Activated T-cell treated with anti-CD3 and anti-CD28 coated beads, Interleukin-2, amount 50 U/mL, for 4 hours (primary cell): ENCODE data around the gene HAUS6. TPM values are rescaled to one million over a fixed set of nuclear protein-coding genes. Genes with fewer than 3 reads are reported as not detected.
"Not testable (repeated sequence)": the region's sequence is repeated elsewhere in the genome, so short reads cannot be mapped to it uniquely, and the experiment has no call there.

ENCODE experiments used
- ATAC-seq, 2 donors: fragments of 200-7000 bp; cut with Tn5 transposase; one replicate each; pipeline ENCODE4 v1.10.0; 2021
- DNase-seq: peaks from one replicate; pipeline ENCODE4 v3.0.0-alpha.2; 2020
- H3K27me3 Mint-ChIP-seq: one replicate; pipeline ENCODE4 v1.8.0; 2021; ENCODE audit warnings: low read depth, mixed read lengths
- H3K36me3 Mint-ChIP-seq: one replicate; pipeline ENCODE4 v1.8.0; 2022; ENCODE audit warnings: mixed read lengths; ENCODE audit not compliant: insufficient read depth
- H3K4me1 Mint-ChIP-seq: one replicate; pipeline ENCODE4 v1.8.0; 2021; ENCODE audit warnings: low read depth, mixed read lengths
- H3K4me3 Mint-ChIP-seq: one replicate; pipeline ENCODE4 v1.8.0; 2021; ENCODE audit warnings: mild to moderate bottlenecking, moderate library complexity, mixed read lengths
- H3K9me3 Mint-ChIP-seq: one replicate; pipeline ENCODE4 v1.8.0; 2021; ENCODE audit warnings: mixed read lengths
- total RNA-seq, 3 donors: library from RNA; stranded (reverse); gene quantifications; one replicate each; pipeline ENCODE4 v1.2.1, GENCODE V29; 2021

HAUS6 gene
- total RNA-seq = 10 to 100 TPM; 17.4 to 30.6 (median 30.0) TPM

GRCh38 chr9:19102631-19103345, at the start of gene HAUS6:
Gene HAUS6 (minus strand): TSS chr9:19102904. CDS start chr9:19102651, 253 bp downstream.
- Mint-ChIP-seq H3K4me1 (peaks cover 25% of the 10 kb centered on the region), H3K36me3 (peaks cover 8% of the 10 kb centered on the region), H3K9me3 (no peaks in the 10 kb centered on the region), H3K27me3 (no peaks in the 10 kb centered on the region), H3K4me3 (peak within 1 kb of the TSS; percentile 98)
- ATAC-seq = peak; percentile 96
- peak; percentile 89 for DNase-seq

- H3K27me3 Mint-ChIP-seq, ATAC-seq, H3K9me3 Mint-ChIP-seq, DNase-seq, H3K4me3 Mint-ChIP-seq, H3K36me3 Mint-ChIP-seq: not testable (repeated sequence)
- peaks cover 27% of the 10 kb centered on the region for H3K4me1 Mint-ChIP-seq
Measured at GRCh38 chr9:19152160-19152498, 49.4 kb upstream of the HAUS6 start.

- Mint-ChIP-seq H3K36me3 (no peaks in the 10 kb centered on the region), H3K4me1 (peaks cover 27% of the 10 kb centered on the region)
Measured at GRCh38 chr9:19151425-19152159, 48.9 kb upstream of the HAUS6 start.

GRCh38 chr9:19149230-19149629, 46.5 kb upstream of the HAUS6 start:
- Mint-ChIP-seq H3K27me3 (no peaks in the 10 kb centered on the region), H3K4me1 (peaks cover 8% of the 10 kb centered on the region), H3K9me3 (no peaks in the 10 kb centered on the region), H3K4me3 (no peak overlapping the region), H3K36me3 (no peaks in the 10 kb centered on the region)
- DNase-seq (no peak), ATAC-seq (no peak)

More at GRCh38 chr9:19151425-19152159, 48.9 kb upstream of the HAUS6 start:
- ATAC-seq (no peak), DNase-seq (no peak)
- H3K9me3 Mint-ChIP-seq = no peaks in the 10 kb centered on the region
- no peaks in the 10 kb centered on the region for H3K27me3 Mint-ChIP-seq
- no peak overlapping the region for H3K4me3 Mint-ChIP-seq

GRCh38 chr9:19148187-19148586, 45.5 kb upstream of the HAUS6 start:
- H3K36me3 Mint-ChIP-seq = no peaks in the 10 kb centered on the region
- no peak overlapping the region for H3K4me3 Mint-ChIP-seq
- no peaks in the 10 kb centered on the region for H3K9me3 Mint-ChIP-seq
- DNase-seq (no peak), ATAC-seq (no peak)
- no peaks in the 10 kb centered on the region for H3K27me3 Mint-ChIP-seq
- no peaks in the 10 kb centered on the region for H3K4me1 Mint-ChIP-seq

GRCh38 chr9:19146441-19147024, 43.8 kb upstream of the HAUS6 start:
- DNase-seq (no peak), ATAC-seq (no peak)
- Mint-ChIP-seq H3K9me3 (no peaks in the 10 kb centered on the region), H3K36me3 (no peaks in the 10 kb centered on the region), H3K4me3 (no peak overlapping the region), H3K4me1 (no peaks in the 10 kb centered on the region), H3K27me3 (no peaks in the 10 kb centered on the region)

- Mint-ChIP-seq H3K36me3 (no peaks in the 10 kb centered on the region), H3K27me3 (no peaks in the 10 kb centered on the region), H3K4me3 (no peak overlapping the region), H3K4me1 (no peaks in the 10 kb centered on the region), H3K9me3 (no peaks in the 10 kb centered on the region)
- no peak for ATAC-seq
- no peak for DNase-seq
Measured at GRCh38 chr9:19145881-19146280, 43.2 kb upstream of the HAUS6 start.

DNA sequence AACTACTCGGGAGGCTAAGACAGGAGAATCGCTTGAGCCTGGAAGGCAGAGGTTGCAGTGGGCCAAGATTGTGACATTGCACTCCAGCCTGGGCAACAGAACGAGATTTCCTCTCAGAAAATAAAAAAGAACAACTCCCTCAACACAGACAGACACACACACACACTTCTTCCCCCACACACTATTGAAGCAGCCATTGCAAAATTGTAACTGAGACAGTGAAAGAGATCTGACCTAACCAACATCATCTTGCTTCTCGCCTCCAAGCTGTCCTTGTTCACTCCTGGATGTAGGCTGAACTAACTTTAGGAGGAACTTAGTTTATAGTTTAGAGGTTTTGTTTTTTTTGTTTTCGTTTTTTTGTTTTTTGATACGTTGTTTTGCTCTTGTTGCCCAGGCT, 37.6 kb upstream of the HAUS6 start:
- Mint-ChIP-seq H3K4me1 (peaks cover 2% of the 10 kb centered on the region), H3K9me3 (no peaks in the 10 kb centered on the region), H3K27me3 (no peaks in the 10 kb centered on the region), H3K36me3 (no peaks in the 10 kb centered on the region), H3K4me3 (no peak overlapping the region)
- DNase-seq (no peak), ATAC-seq (no peak)

DNA sequence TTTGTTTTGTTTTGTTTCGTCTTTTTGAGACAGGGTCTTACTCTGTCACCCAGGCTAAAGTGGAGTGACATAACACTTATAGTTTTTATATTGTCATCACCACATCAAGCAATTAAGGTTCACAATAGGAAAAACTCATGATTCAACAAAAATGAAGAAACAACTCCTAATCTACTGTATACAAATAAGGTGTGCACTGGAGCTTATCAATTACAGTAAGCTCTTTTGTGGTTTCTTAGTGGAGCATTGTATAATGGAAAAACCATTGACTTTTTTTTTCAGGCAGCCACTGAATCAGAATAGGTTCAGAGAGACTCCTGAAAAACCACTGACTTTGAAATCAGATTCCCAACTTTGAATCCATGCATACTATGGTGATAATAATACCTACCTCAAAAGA, 35.4 kb upstream of the HAUS6 start:
- Mint-ChIP-seq H3K36me3 (no peaks in the 10 kb centered on the region), H3K4me3 (no peak overlapping the region), H3K9me3 (no peaks in the 10 kb centered on the region), H3K4me1 (peaks cover 2% of the 10 kb centered on the region), H3K27me3 (no peaks in the 10 kb centered on the region)
- no peak for ATAC-seq
- no peak for DNase-seq

DNA sequence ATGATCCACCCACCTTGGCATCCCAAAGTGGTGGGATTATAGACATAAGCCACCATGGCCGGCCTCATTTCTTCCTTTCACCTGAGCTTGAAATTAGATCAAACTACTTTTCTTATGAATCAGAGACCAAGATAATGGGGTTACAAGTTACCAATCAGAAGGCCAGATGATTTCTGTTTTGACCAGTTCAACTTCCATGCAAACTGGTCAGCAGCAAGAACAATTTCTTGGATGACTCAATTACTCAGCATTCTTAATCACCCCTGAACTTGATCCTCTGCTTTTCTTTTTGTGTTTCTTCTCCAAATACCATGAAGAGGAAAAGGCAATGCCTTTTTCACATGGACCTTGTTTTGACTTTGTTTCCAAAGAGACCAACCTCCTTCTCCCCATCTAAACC, 34.6 kb upstream of the HAUS6 start:
- Mint-ChIP-seq H3K9me3 (no peaks in the 10 kb centered on the region), H3K4me1 (peaks cover 2% of the 10 kb centered on the region), H3K27me3 (no peaks in the 10 kb centered on the region), H3K36me3 (no peaks in the 10 kb centered on the region), H3K4me3 (no peak overlapping the region)
- no peak for ATAC-seq
- DNase-seq = no peak

- no peak overlapping the region for H3K4me3 Mint-ChIP-seq
- DNase-seq = no peak
- no peaks in the 10 kb centered on the region for H3K27me3 Mint-ChIP-seq
- ATAC-seq = no peak
- H3K9me3 Mint-ChIP-seq = no peaks in the 10 kb centered on the region
- no peaks in the 10 kb centered on the region for H3K36me3 Mint-ChIP-seq
- peaks cover 2% of the 10 kb centered on the region for H3K4me1 Mint-ChIP-seq
Measured at GRCh38 chr9:19136129-19136528, 33.4 kb upstream of the HAUS6 start.

DNA sequence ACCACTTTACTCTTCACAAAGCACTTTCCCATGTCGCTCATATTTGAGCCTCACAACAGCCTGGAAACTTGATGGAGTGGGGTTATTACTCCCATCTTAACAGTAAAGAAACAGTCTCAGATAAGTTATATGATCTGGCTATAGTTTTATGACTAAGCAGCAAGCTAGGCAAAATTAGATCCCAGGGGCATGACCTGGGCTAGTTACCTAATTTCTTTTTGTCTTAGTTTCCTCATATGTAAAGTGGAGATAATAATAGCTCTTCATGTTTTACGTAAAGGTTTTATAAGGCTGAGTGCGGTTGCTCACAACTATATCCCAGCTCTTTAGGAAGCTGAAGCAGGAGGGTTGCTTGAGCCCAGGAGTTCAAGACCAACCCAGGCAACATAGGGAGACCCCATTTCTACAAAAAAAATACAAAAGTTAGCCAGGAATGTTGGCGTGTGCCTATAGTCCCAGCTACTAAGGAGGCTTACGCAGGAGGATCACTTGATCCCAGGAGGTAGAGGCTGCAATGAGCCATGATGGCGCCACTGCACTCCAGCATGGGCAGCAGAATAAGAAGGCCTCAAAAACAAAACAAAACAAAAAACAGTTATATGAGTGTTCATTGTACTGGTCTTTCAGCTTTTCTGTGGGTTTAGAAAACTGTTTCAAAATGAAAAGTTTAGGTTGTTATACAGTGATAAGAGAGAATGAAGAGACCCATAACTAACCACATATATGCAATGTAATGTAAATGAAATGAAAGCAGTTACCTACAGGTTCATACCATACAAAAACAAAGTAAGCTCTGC, 31.0 kb upstream of the HAUS6 start:
- H3K9me3 Mint-ChIP-seq = no peaks in the 10 kb centered on the region
- no peak for DNase-seq
- no peak overlapping the region for H3K4me3 Mint-ChIP-seq
- peak in 1 of 2 donors; percentile 23 for ATAC-seq
- no peaks in the 10 kb centered on the region for H3K36me3 Mint-ChIP-seq
- peaks cover 12% of the 10 kb centered on the region for H3K4me1 Mint-ChIP-seq
- H3K27me3 Mint-ChIP-seq = no peaks in the 10 kb centered on the region

DNA sequence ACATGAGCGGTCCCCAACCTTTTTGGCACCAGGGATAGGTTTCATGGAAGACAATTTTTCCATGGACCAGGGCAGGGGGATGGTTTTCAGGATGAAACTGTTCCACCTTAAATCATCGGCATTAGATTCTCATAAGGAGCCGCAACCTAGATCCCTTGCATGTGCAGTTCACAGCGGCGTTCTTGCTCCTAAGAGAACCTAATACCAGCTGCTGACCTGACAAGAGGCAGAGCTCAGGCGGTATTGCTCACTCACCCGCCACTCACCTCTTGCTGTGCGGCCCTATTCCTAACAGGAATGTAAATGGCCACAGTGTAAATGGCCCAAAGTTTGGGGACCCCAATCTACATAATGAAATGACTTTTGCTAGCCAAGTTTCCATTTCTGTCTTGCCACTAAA, 27.7 kb upstream of the HAUS6 start:
- Mint-ChIP-seq H3K36me3 (no peaks in the 10 kb centered on the region), H3K4me1 (peaks cover 30% of the 10 kb centered on the region), H3K9me3 (no peaks in the 10 kb centered on the region), H3K4me3 (no peak overlapping the region), H3K27me3 (no peaks in the 10 kb centered on the region)
- DNase-seq = no peak
- ATAC-seq = no peak

GRCh38 chr9:19127871-19128500, 25.3 kb upstream of the HAUS6 start:
- Mint-ChIP-seq H3K4me1 (peaks cover 54% of the 10 kb centered on the region), H3K27me3 (no peaks in the 10 kb centered on the region), H3K4me3 (peak overlapping the region; percentile 88), H3K36me3 (peaks cover 6% of the 10 kb centered on the region), H3K9me3 (no peaks in the 10 kb centered on the region)
- DNase-seq (peak; percentile 30), ATAC-seq (peak; percentile 18 to 19)
